CD4-positive, alpha-beta memory T cell (primary cell): Measurements from ENCODE around the gene NRCAM. TPM values are rescaled to one million over a fixed set of nuclear protein-coding genes. Genes with fewer than 3 reads are reported as not detected.

Experiments used
- CTCF ChIA-PET: fragments of 350-600 bp; sonication (Branson Sonifier 250); formaldehyde crosslinking; loops from one replicate; lab custom pipeline; 2021; ENCODE audit warnings: inconsistent platforms; ENCODE audit not compliant: partially characterized antibody; lab: Charles Lee
- POLR2A ChIA-PET: fragments of 350-600 bp; sonication (Branson Sonifier 250); formaldehyde crosslinking; loops from one replicate; lab custom pipeline; 2021; ENCODE audit not compliant: partially characterized antibody; lab: Charles Lee
- DNase-seq, 5 donors: peaks; one replicate each; pipeline versions ENCODE4 v3.0.0 to v3.0.0-alpha.2; 2020 to 2022; ENCODE audit warnings: mixed read lengths in 1 of 5
- H3K27ac ChIP-seq: one replicate; pipeline ENCODE4 v1.7.0; 2013; ENCODE audit warnings: low read depth, low read length
- H3K27me3 ChIP-seq: 2 replicates; pipeline ENCODE4 v1.7.0; 2013; ENCODE audit warnings: mild to moderate bottlenecking, low read length, moderate library complexity; ENCODE audit not compliant: insufficient read depth
- H3K36me3 ChIP-seq: 2 replicates; pipeline ENCODE4 v1.7.0; 2013; ENCODE audit warnings: mild to moderate bottlenecking, low read length, moderate library complexity; ENCODE audit not compliant: insufficient read depth
- H3K4me1 ChIP-seq: 2 replicates; pipeline ENCODE4 v1.7.0; 2013; ENCODE audit warnings: mild to moderate bottlenecking, low read length, moderate library complexity; ENCODE audit not compliant: insufficient read depth
- H3K4me3 ChIP-seq, 2 donors: one replicate each; pipeline ENCODE4 v1.7.0; 2013; ENCODE audit warnings: low read length in 2 of 2, mild to moderate bottlenecking in 1 of 2
- H3K9me3 ChIP-seq, 2 donors: one replicate each; pipeline ENCODE4 v1.7.0; 2013; ENCODE audit warnings: low read length in 2 of 2, control low read depth in 1 of 2; ENCODE audit not compliant: control insufficient read depth in 1 of 2
- H3K27ac Mint-ChIP-seq, 7 donors: one replicate each; pipeline ENCODE4 v1.8.0; 2020 to 2021; ENCODE audit warnings: mixed read lengths in 7 of 7, mild to moderate bottlenecking in 6 of 7, inconsistent platforms in 3 of 7, moderate library complexity in 3 of 7
- H3K27me3 Mint-ChIP-seq, 2 donors: one replicate each; pipeline ENCODE4 v1.8.0; 2020 to 2021; ENCODE audit warnings: mixed read lengths in 2 of 2
- H3K36me3 Mint-ChIP-seq, 2 donors: one replicate each; pipeline ENCODE4 v1.8.0; 2020 to 2021; ENCODE audit warnings: mixed read lengths in 2 of 2, inconsistent platforms in 1 of 2, mild to moderate bottlenecking in 1 of 2
- H3K4me1 Mint-ChIP-seq, 4 donors: one replicate each; pipeline ENCODE4 v1.8.0; 2020 to 2021; ENCODE audit warnings: mixed read lengths in 4 of 4, mild to moderate bottlenecking in 1 of 4
- H3K4me3 Mint-ChIP-seq, 8 donors: one replicate each; pipeline ENCODE4 v1.8.0; 2020 to 2021; ENCODE audit warnings: mixed read lengths in 8 of 8, mild to moderate bottlenecking in 7 of 8, moderate library complexity in 6 of 8, inconsistent platforms in 3 of 8
- H3K9me3 Mint-ChIP-seq, 8 donors: one replicate each; pipeline ENCODE4 v1.8.0; 2020 to 2021; ENCODE audit warnings: mixed read lengths in 8 of 8, mild to moderate bottlenecking in 5 of 8, inconsistent platforms in 3 of 8, moderate library complexity in 1 of 8
- intact Hi-C: fragments of 100-400 bp; cut with micrococcal nuclease; formaldehyde crosslinking; loops from one replicate; pipeline ENCODE4 v1.15.1; 2023
- polyA plus RNA-seq, 2 donors: library from polyadenylated mRNA; unstranded; fragments of 300-500 nt; fragmentation: Illumina TruSeq; gene quantifications; one replicate each; pipeline ENCODE4 v1.2.3, GENCODE V29; 2021
- total RNA-seq, 2 experiments: library from RNA; stranded (reverse); gene quantifications; one replicate each; pipeline ENCODE4 v1.2.3, GENCODE V29; 2021

Gene NRCAM
- total and polyA plus RNA-seq, 4 experiments from 2014 or later, result 0.22 to 0.41 (median 0.32) TPM; not detected in 1

- H3K36me3 ChIP-seq, result no peaks in the 10 kb centered on the region
- Mint-ChIP-seq H3K36me3 (no peaks in the 10 kb centered on the region), H3K27ac (no peak overlapping the region), H3K4me1 (no peaks in the 10 kb centered on the region), H3K9me3 (peaks cover 0 to 2% (median 0%) of the 10 kb centered on the region in 8 donors), H3K4me3 (no peak overlapping the region), H3K27me3 (peaks cover 1 to 3% of the 10 kb centered on the region in 2 donors)
- DNase-seq, result no peak
- H3K4me1 ChIP-seq, result no peaks in the 10 kb centered on the region
- H3K27ac ChIP-seq, result no peak overlapping the region
- POLR2A ChIA-PET, result no interaction called here
- intact Hi-C loops, result no loop called here
- H3K27me3 ChIP-seq, result no peaks in the 10 kb centered on the region
- H3K9me3 ChIP-seq, result no peaks in the 10 kb centered on the region
- CTCF ChIA-PET, result no interaction called here
- no peak overlapping the region for H3K4me3 ChIP-seq
Measured at GRCh38 chr7:108301387-108301786, 154.8 kb downstream of the NRCAM start.

DNA sequence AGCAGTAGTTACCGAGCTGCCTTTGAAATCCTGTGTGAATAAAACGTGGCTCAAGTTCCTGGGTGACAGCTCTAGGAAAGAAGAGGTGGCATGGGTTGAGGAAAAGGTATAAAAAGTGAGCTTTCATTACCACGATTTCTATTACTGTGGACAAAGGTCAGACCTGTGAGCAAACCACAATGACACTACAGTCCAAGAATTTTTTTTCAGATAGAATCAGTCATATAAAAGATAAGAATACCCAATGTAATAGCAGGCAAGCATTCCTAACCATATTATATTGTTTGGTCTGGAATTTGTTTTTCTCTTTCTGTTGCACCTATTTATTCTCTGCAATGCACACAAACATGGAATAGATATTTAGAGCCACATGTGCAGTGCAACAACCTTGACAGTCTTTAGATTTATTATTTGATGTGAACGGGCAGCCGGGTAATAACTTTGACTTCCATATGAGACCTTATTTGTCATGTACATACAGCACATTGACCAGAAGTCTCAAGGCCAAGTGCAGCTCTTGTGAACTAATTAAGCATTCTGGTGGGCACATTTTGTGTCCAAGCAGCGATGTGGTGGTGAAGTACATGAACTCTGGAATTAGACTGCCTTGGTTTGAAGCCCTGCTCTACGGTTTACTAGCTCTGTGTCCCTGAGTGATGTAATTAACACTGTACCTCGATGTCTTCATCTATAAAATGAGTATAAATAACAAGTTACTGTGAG lies 156.8 kb downstream of the NRCAM start:
- CTCF ChIA-PET, result no interaction called here
- POLR2A ChIA-PET, result no interaction called here
- Histone ChIP-seq H3K27ac (no peak overlapping the region), H3K4me3 (no peak overlapping the region), H3K9me3 (no peaks in the 10 kb centered on the region), H3K27me3 (no peaks in the 10 kb centered on the region), H3K36me3 (no peaks in the 10 kb centered on the region), H3K4me1 (no peaks in the 10 kb centered on the region)
- Mint-ChIP-seq H3K27me3 (peaks cover 7% of the 10 kb centered on the region in 2 donors), H3K36me3 (no peaks in the 10 kb centered on the region), H3K4me1 (no peaks in the 10 kb centered on the region), H3K27ac (no peak overlapping the region), H3K4me3 (no peak overlapping the region), H3K9me3 (peaks cover 0 to 3% (median 0%) of the 10 kb centered on the region in 8 donors)
- intact Hi-C loops, result no loop called here
- DNase-seq, result no peak

GRCh38 chr7:108296911-108297310 lies 159.3 kb downstream of the NRCAM start:
- intact Hi-C loops, result no loop called here
- ChIA-PET POLR2A (no interaction called here), CTCF (no interaction called here)
- H3K9me3 ChIP-seq, result no peaks in the 10 kb centered on the region
- Mint-ChIP-seq H3K4me3 (no peak overlapping the region), H3K27me3 (peaks cover 6 to 7% of the 10 kb centered on the region in 2 donors), H3K4me1 (no peaks in the 10 kb centered on the region), H3K27ac (no peak overlapping the region), H3K9me3 (peaks cover 0 to 3% (median 0%) of the 10 kb centered on the region in 8 donors), H3K36me3 (no peaks in the 10 kb centered on the region)
- DNase-seq, result no peak
- H3K27ac ChIP-seq, result no peak overlapping the region
- no peak overlapping the region for H3K4me3 ChIP-seq
- no peaks in the 10 kb centered on the region for H3K36me3 ChIP-seq
- H3K4me1 ChIP-seq, result no peaks in the 10 kb centered on the region
- no peaks in the 10 kb centered on the region for H3K27me3 ChIP-seq

- Histone ChIP-seq H3K27ac (no peak overlapping the region), H3K36me3 (no peaks in the 10 kb centered on the region), H3K4me3 (no peak overlapping the region), H3K27me3 (no peaks in the 10 kb centered on the region), H3K4me1 (no peaks in the 10 kb centered on the region), H3K9me3 (no peaks in the 10 kb centered on the region)
- Mint-ChIP-seq H3K27me3 (peaks cover 6 to 7% of the 10 kb centered on the region in 2 donors), H3K27ac (no peak overlapping the region), H3K9me3 (peaks cover 0 to 3% (median 0%) of the 10 kb centered on the region in 8 donors), H3K4me3 (no peak overlapping the region), H3K4me1 (no peaks in the 10 kb centered on the region), H3K36me3 (no peaks in the 10 kb centered on the region)
- POLR2A ChIA-PET, result no interaction called here
- DNase-seq, result no peak
- CTCF ChIA-PET, result no interaction called here
- intact Hi-C loops, result no loop called here
Measured at GRCh38 chr7:108294595-108294994, 161.6 kb downstream of the NRCAM start.

DNA sequence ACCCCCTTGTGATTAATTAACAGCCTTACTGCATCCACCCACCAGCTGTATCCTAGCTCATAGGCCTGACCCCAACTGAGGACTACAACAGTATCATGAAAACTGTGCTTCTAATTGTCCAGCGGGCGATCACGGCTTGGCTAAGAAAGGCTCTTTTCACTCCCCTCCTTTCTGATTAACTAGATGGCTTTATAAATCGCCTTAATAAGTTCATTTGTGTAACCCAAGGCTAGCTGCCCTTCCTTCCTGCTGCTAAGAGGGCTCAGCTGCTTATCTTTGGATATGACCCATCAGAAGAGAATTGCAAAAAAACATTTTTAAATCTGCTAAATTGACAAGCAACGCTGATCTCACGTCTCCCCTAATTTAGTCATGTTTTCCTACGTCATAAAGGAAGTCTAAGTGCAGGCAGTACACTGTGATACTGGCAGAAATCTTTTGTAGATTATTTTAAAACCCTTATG lies 163.1 kb downstream of the NRCAM start:
- Mint-ChIP-seq H3K9me3 (peaks cover 0 to 3% (median 0%) of the 10 kb centered on the region in 8 donors), H3K4me1 (no peaks in the 10 kb centered on the region), H3K27me3 (peaks cover 6 to 7% of the 10 kb centered on the region in 2 donors), H3K36me3 (no peaks in the 10 kb centered on the region), H3K27ac (no peak overlapping the region), H3K4me3 (no peak overlapping the region)
- CTCF ChIA-PET, result no interaction called here
- Histone ChIP-seq H3K4me1 (no peaks in the 10 kb centered on the region), H3K36me3 (no peaks in the 10 kb centered on the region), H3K4me3 (no peak overlapping the region), H3K9me3 (no peaks in the 10 kb centered on the region), H3K27me3 (no peaks in the 10 kb centered on the region), H3K27ac (no peak overlapping the region)
- intact Hi-C loops, result no loop called here
- no peak for DNase-seq
- POLR2A ChIA-PET, result no interaction called here

GRCh38 chr7:108292541-108292940 lies 163.7 kb downstream of the NRCAM start:
- Mint-ChIP-seq H3K4me1 (no peaks in the 10 kb centered on the region), H3K27me3 (peaks cover 4 to 6% of the 10 kb centered on the region in 2 donors), H3K27ac (no peak overlapping the region), H3K4me3 (no peak overlapping the region), H3K36me3 (no peaks in the 10 kb centered on the region), H3K9me3 (peaks cover 0 to 3% (median 0%) of the 10 kb centered on the region in 8 donors)
- Histone ChIP-seq H3K9me3 (no peaks in the 10 kb centered on the region), H3K4me3 (no peak overlapping the region), H3K36me3 (no peaks in the 10 kb centered on the region), H3K27ac (no peak overlapping the region), H3K4me1 (no peaks in the 10 kb centered on the region), H3K27me3 (no peaks in the 10 kb centered on the region)
- no peak for DNase-seq
- intact Hi-C loops, result no loop called here
- CTCF ChIA-PET, result no interaction called here
- POLR2A ChIA-PET, result no interaction called here

DNA sequence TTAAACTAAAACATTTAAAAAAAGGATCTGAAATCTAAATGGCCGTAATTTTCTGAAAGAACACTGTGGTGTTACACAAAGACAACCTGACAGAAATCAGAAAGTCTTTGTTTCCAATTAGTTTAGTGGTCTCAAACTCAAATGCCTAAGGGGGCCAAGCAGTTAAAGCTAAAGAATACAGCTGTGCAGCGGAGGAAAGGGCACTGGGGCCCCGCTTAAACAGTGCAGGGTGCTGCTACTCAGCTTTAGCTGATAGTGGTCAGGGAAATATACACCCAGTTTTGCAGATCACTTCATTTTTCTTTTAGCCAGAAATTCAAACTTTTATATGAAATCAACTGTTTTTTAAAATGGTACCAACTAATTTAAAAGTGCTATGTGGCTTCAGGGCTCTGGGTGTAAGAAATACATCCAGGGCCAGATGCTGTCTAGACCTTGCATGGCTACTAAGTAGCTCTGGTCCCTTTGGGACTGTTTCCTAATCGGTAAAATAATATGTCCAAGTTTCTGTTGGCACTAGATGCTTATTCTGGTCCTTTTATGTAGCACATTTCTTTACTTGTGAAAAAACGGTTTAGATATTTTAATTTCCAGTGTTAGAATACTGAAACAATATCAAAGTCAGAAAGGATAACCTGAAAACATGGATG lies 164.3 kb downstream of the NRCAM start:
- no peak overlapping the region for H3K27ac Mint-ChIP-seq
- H3K4me1 Mint-ChIP-seq, result no peaks in the 10 kb centered on the region
- ChIA-PET CTCF (no interaction called here), POLR2A (no interaction called here)
- no peak overlapping the region for H3K4me3 Mint-ChIP-seq
- H3K9me3 Mint-ChIP-seq, result peaks cover 0 to 6% (median 2%) of the 10 kb centered on the region in 8 donors
- no peaks in the 10 kb centered on the region for H3K4me1 ChIP-seq
- DNase-seq, result no peak
- H3K36me3 Mint-ChIP-seq, result no peaks in the 10 kb centered on the region
- no peaks in the 10 kb centered on the region for H3K36me3 ChIP-seq
- H3K9me3 ChIP-seq, result no peaks in the 10 kb centered on the region
- no peak overlapping the region for H3K27ac ChIP-seq
- intact Hi-C loops, result no loop called here
- no peaks in the 10 kb centered on the region for H3K27me3 ChIP-seq
- H3K4me3 ChIP-seq, result no peak overlapping the region
- H3K27me3 Mint-ChIP-seq, result peaks cover 6 to 7% of the 10 kb centered on the region in 2 donors
